Muscle of back (tissue), 11 donors: Measurements from ENCODE around the gene SHMT2. TPM values are rescaled to one million over a fixed set of nuclear protein-coding genes. Genes with fewer than 3 reads are reported as not detected.
A peak's percentile ranks its signal among the peaks of the same experiment; 100 is the strongest.

Experiments
- DNase-seq, 3 donors: peaks; one replicate each; pipeline versions ENCODE4 v3.0.0 to v3.0.0-alpha.2; 2013
- polyA plus RNA-seq, 10 donors: library from polyadenylated mRNA; unstranded; fragments of 120-200 nt; gene quantifications; one replicate each; pipeline ENCODE4 v1.2.1, GENCODE V29; 2013; ENCODE audit not compliant: insufficient read length in 10 of 10

The SHMT2 gene
- polyA plus RNA-seq, 10 donors: 50.2 to 76.8 (median 63.3) TPM

GRCh38 chr12:57213058-57213715 is 16.3 kb upstream of the SHMT2 start:
- peak; percentile 78 to 93 (median 86) for DNase-seq

GRCh38 chr12:57213763-57214397 is 15.6 kb upstream of the SHMT2 start:
- no peak for DNase-seq

- DNase-seq: peak in 1 of 3 donors; percentile 78
Measured at GRCh38 chr12:57214398-57214781, 15.1 kb upstream of the SHMT2 start.

GRCh38 chr12:57215065-57215464 is 14.4 kb upstream of the SHMT2 start:
- DNase-seq: no peak

- DNase-seq: peak in 1 of 3 donors; percentile 51
Measured at GRCh38 chr12:57215668-57216013, 13.9 kb upstream of the SHMT2 start.

GRCh38 chr12:57216014-57216911 is 13.2 kb upstream of the SHMT2 start, which contains the start of gene NXPH4:
NXPH4 (plus strand) TSS chr12:57216794; CDS start chr12:57216970, 176 bp downstream.
- peak in 1 of 3 donors; percentile 64 for DNase-seq

- peak in 1 of 3 donors; percentile 77 for DNase-seq
Measured at GRCh38 chr12:57216921-57217879, 12.3 kb upstream of the SHMT2 start.

GRCh38 chr12:57218030-57218853 is 11.3 kb upstream of the SHMT2 start:
- DNase-seq: peak in 1 of 3 donors; percentile 64

GRCh38 chr12:57219205-57219992 is 10.1 kb upstream of the SHMT2 start:
- DNase-seq: peak in 1 of 3 donors; percentile 34

- DNase-seq: no peak
Measured at GRCh38 chr12:57219993-57220754, 9.3 kb upstream of the SHMT2 start.

- DNase-seq: no peak
Measured at GRCh38 chr12:57220770-57221168, 8.7 kb upstream of the SHMT2 start.

GRCh38 chr12:57221169-57221917 is 8.2 kb upstream of the SHMT2 start:
- DNase-seq: no peak

- DNase-seq: no peak
Measured at GRCh38 chr12:57222286-57223190, 7.0 kb upstream of the SHMT2 start.

- DNase-seq: no peak
Measured at GRCh38 chr12:57223191-57224165, 6.0 kb upstream of the SHMT2 start.

GRCh38 chr12:57224278-57224972 is 5.1 kb upstream of the SHMT2 start:
- no peak for DNase-seq
